ENCODE measurements around the gene ADGRB2.

Gene ADGRB2

DNA sequence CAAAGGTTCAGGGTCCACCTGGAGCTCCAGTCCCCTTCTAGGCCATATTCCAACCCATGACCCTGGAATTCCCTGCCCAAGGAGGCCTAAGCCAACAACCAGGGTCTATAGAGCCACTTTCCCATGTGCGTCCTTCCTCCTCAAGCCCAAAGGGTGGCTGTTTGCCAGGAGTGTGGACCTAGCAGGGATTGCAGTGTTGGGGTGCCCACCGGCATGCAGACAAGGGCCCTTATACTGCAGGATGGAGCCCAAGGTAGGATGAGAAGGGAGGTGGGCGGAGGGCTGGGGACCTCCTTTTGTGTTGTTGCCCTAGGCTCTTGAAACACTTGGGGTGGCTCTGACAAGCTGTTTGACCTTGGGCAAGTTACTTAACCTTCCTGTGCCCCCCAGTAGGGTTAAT lies 19.7 kb upstream of the ADGRB2 start:
- TF ChIP-seq, protein P1, sequence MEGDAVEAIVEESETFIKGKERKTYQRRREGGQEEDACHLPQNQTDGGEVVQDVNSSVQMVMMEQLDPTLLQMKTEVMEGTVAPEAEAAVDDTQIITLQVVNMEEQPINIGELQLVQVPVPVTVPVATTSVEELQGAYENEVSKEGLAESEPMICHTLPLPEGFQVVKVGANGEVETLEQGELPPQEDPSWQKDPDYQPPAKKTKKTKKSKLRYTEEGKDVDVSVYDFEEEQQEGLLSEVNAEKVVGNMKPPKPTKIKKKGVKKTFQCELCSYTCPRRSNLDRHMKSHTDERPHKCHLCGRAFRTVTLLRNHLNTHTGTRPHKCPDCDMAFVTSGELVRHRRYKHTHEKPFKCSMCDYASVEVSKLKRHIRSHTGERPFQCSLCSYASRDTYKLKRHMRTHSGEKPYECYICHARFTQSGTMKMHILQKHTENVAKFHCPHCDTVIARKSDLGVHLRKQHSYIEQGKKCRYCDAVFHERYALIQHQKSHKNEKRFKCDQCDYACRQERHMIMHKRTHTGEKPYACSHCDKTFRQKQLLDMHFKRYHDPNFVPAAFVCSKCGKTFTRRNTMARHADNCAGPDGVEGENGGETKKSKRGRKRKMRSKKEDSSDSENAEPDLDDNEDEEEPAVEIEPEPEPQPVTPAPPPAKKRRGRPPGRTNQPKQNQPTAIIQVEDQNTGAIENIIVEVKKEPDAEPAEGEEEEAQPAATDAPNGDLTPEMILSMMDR (IDR thresholded peaks at IDR 0.05), result no peak
- H3K27ac ChIP-seq, result no peak overlapping the region
- no peak for DNase-seq (ENCODE audit: low spot score)
- no peak overlapping the region for H3K4me3 ChIP-seq

DNA sequence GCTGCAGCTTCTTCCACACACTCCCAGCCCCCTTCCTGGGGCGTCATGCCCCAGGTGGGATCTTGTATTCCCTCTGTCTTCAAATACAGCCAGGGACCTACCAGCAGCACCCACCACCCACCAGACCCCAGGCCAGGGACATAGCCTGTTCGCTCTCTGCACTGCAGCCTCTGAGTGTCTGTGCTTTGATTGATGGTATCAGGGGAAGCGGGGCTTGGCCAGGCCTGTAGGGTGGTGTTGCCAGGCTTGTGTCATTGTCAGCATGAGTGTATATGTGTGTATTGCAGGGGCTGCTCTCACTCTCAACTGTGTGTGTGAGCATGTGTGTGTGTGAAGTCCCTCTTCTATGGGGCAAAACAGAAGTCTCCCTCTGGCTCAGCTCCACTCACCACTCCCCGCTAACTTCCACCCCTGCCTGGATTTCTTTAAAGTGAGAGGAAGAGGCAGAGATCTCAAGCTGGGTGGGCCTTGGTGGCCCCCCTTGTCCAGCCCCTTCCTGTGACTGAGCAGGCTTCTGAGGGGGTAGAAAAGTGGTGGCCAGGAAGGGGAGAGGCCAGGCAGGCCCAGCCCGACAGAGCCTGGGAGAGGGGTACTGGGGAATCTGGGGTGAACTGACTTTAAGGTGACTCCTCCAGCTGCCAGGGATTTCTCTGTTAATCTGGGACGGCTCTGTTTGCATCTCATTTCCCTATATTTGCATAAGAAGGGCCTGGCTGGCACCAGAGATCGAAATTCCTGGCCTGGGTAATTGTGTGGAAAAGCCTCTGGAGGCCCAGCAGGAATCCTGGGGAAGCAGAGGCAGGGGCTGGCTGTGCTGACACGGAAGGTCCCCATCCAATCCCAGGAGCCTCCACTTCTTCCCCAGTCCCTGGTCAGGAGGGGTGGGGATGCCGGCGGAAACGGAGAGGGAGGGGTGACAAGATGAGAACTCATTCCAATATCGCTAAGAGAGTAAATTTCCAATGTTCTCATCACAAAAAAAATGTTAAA lies 18.6 kb upstream of the ADGRB2 start:
- TF ChIP-seq, protein P1 (IDR thresholded peaks at IDR 0.05), result no peak
- Histone ChIP-seq H3K27ac (no peak overlapping the region), H3K4me3 (no peak overlapping the region)
- no peak for DNase-seq (ENCODE audit: low spot score)

DNA sequence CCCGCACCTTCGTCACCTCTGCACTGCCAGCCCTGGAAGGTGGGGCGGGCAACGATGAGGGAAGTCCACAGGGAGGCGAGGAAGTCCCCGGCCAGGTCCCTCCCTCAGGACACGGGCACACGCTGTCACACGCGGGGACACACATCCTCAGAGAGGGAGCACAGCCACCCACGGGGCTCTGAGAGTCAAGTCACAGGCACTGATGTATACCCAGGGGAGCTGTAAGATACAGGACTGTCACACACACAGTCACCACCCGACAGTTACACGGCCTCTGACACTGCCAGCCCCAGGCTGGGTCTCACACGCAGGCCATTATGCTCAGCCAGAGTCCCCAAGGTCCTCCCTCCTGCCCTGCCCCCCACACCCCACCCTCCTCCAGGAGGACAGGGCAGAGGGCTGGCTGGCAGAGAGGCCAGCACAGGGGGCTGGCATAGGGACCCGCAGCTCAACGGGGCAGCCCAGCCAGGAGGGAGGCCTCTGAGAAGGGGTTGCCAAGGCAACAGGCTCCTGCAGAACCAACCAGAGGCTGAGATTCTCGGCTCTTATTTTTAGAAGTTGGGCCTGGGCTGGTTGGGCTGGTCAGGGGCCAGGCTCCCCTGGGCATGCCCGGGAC lies 17.7 kb upstream of the ADGRB2 start:
- DNase-seq (ENCODE audit: low spot score), result no peak
- TF ChIP-seq, protein P1 (IDR thresholded peaks at IDR 0.05), result no peak
- Histone ChIP-seq H3K27ac (no peak overlapping the region), H3K4me3 (no peak overlapping the region)

DNA sequence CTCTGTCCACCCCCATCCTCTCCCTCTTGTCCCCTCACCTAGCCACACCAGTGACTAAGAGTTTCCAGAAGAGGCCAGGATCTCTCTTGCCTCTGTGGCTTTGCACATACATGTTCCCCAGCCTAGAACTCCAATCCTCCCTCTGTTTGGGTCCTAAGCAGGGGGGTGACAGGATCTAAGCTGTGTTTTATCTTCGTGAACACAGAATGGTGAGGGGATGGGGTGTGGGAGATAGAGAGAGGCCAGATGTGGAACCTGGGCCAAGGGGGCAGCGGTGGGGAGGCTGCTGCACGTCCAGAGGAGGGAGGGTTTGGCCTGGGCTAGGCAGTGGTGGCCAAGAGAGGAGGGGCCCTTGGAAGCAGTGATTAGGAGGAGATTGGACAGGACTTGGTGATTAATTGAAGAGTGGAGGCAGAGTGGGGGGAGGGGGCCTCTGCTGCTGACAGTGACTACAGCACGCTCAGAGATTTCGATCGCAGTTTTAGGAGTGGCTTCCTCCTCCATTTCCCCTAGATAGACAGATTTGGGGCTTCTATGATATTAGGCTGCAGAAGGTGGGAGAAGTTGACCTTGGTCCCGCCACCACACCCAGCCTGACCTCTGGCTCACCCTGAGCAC lies 17.1 kb upstream of the ADGRB2 start:
- Histone ChIP-seq H3K4me3 (no peak overlapping the region), H3K27ac (no peak overlapping the region)
- DNase-seq (ENCODE audit: low spot score), result no peak
- TF ChIP-seq, protein P1 (IDR thresholded peaks at IDR 0.05), result no peak

DNA sequence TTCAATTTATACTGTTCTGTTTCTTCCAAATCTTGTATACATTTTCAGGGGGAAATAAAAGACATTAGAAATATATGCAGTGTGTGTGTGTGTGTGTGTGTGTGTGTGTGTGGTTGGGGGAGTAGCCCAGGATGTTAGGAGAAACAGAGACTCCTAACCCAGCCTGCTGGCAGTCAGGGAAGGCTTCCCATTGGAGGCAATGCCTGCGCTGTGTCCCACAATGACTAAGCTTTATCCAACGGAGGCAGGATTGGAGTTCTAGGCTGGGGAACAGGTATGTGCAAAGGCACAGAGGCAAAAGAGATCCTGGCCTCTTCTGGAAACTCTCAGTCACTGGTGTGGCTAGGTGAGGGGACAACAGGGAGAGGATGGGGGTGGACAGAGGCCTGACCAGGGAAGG lies 16.5 kb upstream of the ADGRB2 start:
- no peak for DNase-seq (ENCODE audit: low spot score)
- Histone ChIP-seq H3K4me3 (no peak overlapping the region), H3K27ac (no peak overlapping the region)
- TF ChIP-seq, protein P1 (IDR thresholded peaks at IDR 0.05), result no peak

DNA sequence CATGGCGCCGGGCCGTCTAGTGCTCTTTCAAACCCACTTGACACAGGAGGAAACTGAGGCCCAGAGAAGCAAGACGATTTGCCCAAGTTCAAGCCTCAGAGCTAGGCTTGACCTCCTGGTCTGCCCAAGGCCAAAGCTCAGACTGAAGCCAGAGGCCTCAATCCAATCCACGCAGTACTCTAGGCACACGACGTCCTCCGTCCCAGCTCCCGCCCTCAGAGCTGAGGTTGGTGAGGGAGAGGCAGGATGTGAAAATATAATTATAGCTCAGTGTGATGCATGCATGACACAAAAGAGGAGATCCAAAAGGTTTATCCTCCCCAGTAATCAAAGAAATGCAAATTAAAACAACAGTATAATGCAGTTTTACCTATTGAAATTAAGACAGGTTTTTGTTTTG lies 15.5 kb upstream of the ADGRB2 start:
- Histone ChIP-seq H3K4me3 (no peak overlapping the region), H3K27ac (no peak overlapping the region)
- TF ChIP-seq, protein P1 (IDR thresholded peaks at IDR 0.05), result no peak
- no peak for DNase-seq (ENCODE audit: low spot score)
